AG09319 (cell line): ENCODE results near the gene SPEN.
"Not testable (repeated sequence)": the region's sequence is repeated elsewhere in the genome, so short reads cannot be mapped to it uniquely, and the experiment has no call there.

Source experiments
- DNase-seq: peaks from one replicate; pipeline ENCODE4 v3.0.0-alpha.2; 2010; ENCODE audit warnings: low read depth; ENCODE audit errors: extremely low read depth
- CTCF ChIP-seq: IDR thresholded peaks from 2 replicates; pipeline ENCODE4 v1.5.1; 2011; ENCODE audit warnings: low read depth, mild to moderate bottlenecking, inconsistent platforms, low read length, moderate library complexity

Gene SPEN

GRCh38 chr1:15916916-15917315 is 69.4 kb downstream of the SPEN start:
- no peak for TF ChIP-seq CTCF
- no peak for DNase-seq

- TF ChIP-seq CTCF: no peak
- no peak for DNase-seq
Measured at GRCh38 chr1:15918962-15919715, 71.6 kb downstream of the SPEN start.

- no peak for DNase-seq
- no peak for TF ChIP-seq CTCF
Measured at GRCh38 chr1:15923241-15923640, 75.7 kb downstream of the SPEN start.

GRCh38 chr1:15926448-15926847 is 78.9 kb downstream of the SPEN start:
- DNase-seq: not testable (repeated sequence)

- TF ChIP-seq CTCF: no peak
- DNase-seq: no peak
Measured at GRCh38 chr1:15928971-15929965, 81.8 kb downstream of the SPEN start.

GRCh38 chr1:15931401-15931800 is 83.9 kb downstream of the SPEN start:
- TF ChIP-seq CTCF: no peak
- DNase-seq: no peak

GRCh38 chr1:15931884-15932283 is 84.4 kb downstream of the SPEN start:
- no peak for DNase-seq
- no peak for TF ChIP-seq CTCF
